HG02938 (cell line): ENCODE data around the gene GPR12.
"Not testable (repeated sequence)": the region's sequence is repeated elsewhere in the genome, so short reads cannot be mapped to it uniquely, and the experiment has no call there.

Experiments
- ATAC-seq: cut with Tn5 transposase; IDR thresholded peaks from one replicate; pipeline ENCODE4 v1.9.1; 2021; ENCODE audit warnings: mild to moderate bottlenecking, moderate library complexity; ENCODE audit not compliant: unreplicated experiment

The GPR12 gene

DNA sequence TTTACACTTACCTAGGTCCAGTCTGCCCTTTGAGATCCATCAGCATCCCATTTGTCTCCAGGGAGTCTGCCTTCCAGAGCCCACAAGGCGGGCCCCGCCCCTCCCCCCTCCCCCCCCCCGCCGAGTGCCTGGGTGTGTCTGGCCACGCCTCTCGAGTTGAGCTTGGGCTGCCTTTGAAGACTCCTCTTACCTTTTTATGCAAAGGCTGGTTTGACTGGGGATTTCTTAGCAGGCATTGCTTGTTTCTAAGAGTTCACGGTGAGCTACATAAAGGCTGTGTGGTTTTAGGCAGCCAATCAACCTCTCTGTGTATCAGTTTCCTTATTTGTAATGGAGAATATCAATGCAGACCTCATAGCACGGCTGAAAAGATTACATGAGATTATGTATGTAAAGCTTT is 11.3 kb downstream of the GPR12 start:
- ATAC-seq, result no peak

DNA sequence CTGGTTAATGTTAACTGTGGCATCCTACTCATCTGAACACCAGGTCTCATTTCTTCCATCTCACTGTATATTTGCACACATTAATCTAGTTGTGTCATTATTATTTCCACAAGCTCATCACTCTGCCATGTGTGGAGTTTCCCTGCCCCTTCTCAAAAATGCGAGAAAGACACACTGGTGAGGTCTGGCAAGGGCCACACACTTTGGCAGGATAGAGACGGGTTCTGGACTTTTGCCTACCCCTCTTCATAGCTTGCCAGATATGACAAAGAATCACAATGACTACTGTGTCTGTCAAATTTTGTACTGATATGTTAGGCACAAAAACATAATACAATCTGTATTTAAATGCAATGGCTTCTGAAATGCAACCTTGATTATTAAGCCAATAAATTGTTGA is 12.9 kb downstream of the GPR12 start:
- no peak for ATAC-seq

DNA sequence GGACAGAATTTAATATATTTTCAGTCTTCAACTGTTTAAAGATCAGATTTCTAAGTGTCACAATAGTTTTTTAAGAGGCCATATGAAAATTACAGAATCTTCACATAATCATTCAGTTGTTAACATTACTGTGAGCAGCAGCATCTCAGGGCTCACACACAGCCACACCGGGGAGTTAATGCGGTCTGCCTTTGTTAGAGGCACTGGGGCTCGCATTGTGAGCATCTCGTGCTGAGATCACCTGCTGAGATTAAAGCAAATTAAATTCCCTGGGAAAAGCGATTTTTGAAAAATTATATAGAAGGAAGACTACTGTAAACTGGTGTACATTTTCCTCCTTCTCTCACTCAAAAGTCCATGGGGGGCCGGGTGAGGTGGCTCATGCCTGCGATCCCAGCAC is 16.6 kb downstream of the GPR12 start:
- no peak for ATAC-seq

DNA sequence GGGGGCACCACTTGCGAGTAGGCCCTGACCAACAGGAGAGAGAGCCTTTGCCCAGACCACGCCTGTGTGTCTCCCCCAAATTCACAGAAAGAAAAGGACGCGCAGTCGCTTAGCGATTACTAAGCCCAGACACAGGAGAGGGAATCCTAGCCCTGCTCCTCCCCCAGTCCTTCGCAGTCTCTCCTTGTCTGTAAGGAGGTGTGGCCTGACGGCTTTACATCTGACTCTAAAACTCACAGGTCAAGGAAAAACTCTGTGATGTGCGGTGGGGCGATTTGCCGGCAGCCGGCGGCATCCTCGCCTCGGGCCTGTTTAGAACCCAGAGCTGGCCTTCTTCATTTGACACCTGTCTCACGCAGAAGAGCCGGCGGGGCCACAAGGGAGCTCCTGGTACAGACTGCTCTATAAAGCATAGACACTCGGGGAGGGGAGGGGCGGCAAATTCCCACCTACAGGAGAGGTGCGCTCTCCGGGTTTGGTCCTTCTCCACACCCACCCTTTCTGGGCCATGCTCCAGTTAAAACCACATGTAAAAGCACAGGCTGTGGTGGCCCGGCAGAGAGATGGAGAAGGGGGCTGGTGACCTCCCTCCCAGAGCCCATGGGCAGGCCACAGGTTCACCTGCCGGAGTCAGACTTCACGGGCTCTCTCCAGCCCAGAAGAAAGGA is 17.8 kb downstream of the GPR12 start:
- no peak for ATAC-seq

DNA sequence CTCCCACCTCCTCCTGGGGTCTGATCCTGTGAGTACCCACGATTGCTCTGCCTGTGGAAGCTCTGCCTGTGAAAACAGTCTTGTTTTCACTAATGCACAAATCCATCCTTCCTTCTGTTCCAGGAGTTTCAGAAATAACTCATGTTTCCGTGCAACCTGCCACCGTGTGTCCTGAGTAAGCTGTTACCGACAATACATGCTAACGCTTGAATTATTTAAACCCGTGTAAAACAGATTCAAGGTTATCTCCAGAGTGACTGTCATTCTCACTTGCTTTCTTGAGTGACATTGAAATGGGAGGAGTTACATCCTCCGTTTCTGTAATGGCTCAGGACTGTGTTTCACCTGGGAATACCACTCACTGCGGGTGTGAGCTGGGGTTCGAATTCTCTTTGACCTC is 24.9 kb downstream of the GPR12 start:
- ATAC-seq, result no peak

DNA sequence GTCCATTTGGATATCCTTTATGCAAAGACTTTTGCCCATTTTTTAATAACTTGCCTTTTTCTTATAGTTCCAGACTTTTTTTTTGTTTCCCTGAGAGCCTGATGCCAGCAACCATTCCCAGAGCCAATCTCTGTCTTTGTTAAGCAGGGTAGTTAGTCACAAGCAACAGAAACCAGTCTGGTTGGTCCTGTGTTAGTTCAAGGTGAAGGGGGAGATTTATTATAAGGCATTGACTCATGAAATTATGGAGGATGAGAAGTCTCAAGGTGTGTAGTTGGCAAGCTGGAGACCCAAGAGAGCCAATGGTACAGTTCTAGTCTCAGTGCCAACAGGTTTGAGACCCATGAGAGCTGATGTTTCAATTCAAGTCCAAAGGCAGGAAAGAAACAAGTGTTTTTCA is 33.0 kb downstream of the GPR12 start:
- no peak for ATAC-seq

DNA sequence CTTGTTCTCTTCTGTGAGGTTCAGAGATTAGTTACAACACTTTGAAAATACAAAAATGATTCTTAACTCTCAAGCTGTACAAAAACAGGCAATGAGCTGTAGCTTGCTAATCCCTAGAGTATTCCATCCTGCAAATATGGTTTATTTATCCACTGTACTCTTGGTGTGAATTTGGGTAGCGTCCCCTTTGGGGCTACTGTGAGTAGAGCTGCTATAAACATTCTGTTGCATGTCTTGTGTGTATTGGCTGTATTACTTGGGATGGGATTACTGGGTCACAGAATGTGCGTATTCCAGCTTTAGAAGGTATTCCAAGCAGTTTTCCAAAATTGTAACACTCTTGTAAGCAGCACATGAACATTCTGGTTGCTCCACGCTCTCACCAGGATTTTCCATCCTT is 33.5 kb downstream of the GPR12 start:
- ATAC-seq, result no peak

DNA sequence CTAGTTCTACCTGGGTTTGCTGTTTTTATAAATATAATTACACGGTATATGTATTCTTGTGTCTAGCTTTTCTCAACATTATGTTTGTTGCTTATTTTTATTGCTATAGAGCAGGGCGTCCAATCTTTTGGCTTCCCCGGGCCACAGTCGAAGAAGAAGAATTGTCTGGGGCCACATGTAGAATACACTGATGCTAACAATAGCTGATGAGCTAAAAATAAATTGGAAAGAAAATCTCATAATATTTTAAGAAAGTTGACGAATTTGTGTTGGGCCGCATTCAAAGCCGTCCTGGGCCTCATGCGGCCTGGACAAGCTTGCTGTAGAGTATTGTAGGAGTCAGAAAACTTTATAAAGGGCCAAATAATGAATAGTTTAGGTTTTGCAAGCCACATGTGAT is 33.9 kb downstream of the GPR12 start:
- ATAC-seq, result no peak

DNA sequence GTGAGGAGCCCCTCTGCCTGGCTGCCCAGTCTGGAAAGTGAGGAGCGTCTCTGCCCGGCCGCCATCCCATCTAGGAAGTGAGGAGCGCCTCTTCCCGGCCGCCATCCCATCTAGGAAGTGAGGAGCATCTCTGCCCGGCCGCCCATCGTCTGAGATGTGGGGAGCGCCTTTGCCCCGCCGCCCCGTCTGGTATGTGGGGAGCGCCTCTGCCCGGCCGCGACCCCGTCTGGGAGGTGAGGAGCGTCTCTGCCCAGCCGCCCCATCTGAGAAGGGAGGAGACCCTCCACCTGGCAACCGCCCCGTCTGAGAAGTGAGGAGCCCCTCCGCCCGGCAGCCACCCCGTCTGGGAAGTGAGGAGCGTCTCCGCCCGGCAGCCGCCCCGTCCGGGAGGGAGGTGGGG is 37.0 kb downstream of the GPR12 start:
- not testable (repeated sequence) for ATAC-seq

DNA sequence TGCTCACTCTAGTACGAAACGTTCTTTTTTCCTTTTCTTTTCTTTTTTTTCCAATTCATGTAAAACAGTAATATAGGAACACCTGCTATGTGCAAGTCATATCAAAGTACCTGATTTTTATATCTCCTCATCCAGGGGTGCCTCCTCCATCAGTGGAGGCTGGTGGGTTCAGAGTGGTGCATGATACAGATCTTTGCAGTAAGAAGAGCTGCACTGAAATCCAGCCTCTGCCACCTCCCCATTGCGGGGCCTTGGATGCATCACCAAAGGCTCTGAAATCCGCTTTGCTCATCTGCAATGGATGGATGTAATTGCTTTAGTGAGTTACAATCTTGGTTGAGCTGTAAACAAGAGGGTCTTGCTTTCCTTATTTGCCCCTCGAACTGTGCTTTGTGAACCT is 38.3 kb downstream of the GPR12 start:
- ATAC-seq, result no peak

DNA sequence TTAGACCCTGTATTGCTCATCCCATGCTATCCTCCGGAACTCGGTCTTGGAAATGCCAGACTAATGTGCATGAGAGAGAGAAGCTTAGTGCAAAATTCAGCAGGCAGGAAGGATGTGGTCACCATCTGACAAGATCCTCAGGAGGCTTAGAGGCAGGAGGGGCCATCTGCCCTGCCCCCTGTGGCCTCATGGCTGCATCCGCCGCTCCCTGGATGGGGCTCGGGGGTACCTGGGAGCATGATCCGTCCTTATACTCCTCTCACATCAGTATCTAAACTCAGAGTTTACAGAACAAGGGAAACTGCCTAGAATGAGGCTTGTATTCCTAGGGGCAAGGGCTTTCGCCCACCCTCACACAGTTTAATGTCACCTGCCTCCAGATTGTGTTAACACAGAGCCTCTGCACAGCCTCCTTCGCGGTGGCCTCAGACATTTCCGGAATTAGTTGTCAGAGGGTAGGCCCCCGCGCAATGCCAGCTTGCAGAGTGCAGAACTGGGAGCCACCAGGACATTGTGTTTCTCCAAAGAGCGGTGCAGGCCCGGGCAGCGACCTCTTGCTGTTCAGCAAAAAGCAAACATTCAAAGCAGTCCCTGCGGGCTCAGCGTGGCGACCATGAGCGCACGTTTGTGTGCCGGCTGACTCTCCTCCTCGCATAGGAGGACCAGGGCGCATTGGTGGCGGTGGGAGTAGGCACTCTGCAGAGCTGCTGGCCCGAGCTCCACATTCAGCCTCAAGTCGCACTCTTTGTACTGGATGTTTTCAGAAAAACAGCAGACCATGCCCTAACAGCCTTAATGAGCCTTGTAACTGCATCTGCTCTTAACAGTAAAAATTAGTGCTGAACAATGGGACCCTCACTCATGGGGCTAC is 39.1 kb downstream of the GPR12 start:
- no peak for ATAC-seq

DNA sequence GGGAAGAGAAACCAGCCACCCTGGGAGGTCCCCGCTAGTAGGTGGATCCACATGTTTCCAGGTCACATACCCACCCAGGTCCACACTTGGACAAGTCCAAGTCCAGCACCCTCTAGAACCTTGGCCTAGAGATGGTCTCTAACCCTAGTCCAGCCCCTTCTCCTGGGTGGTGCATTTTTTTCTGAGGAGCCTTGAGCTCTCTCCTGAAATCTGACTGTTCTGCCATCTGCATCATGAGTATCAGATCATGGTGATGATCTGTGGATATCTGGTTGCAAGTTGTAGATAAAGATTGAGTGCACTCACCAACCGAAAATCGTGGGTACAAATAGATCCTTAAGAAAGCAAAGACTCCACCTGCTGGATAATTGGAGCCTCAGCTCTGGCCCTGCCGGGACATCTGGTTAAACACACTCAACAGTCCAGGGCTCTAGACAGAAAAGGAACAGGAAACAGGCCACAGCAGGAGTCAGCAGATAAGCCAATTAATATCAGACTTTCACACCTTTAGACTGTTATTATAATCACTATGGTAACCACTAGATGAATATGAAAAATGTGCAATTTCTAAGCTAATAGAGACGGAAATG is 41.1 kb downstream of the GPR12 start:
- no peak for ATAC-seq

DNA sequence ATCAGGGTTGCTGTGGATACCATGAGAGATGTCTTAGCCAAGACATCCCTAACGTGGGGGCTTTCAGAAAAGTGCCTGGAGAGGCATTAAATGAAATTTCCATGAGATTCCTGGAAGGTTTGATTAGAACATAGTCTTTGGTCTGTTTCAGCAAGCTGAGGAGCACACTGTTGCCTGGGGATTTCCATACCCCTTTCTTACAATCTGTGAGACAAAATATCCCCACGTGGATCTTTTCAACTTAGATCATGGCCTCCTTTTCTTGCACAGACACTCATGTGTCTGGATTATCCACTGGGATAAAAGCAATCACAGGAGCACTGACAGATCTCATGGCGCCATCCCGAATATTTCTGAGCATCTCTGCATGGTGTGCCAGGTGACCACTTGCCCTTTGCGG is 41.7 kb downstream of the GPR12 start:
- ATAC-seq, result no peak

DNA sequence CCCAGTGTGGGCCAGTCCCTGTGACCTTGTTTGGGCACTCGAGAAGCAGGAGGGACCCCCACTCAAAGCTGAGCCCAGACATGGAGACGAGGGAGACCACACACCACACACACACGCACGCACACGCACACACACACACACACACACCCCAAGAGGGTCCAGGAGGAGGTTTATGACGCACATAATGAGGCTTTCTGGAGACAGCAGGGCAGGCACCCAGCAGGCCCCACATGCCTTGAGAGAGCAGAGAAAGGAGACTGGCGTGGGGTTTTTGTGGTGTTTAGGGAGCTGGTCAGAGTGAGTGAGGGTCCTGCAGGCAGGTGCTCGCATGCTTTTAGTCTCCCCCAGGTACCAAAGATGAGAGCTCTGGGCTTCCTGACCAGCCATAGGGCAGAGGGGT is 42.4 kb downstream of the GPR12 start:
- no peak for ATAC-seq

DNA sequence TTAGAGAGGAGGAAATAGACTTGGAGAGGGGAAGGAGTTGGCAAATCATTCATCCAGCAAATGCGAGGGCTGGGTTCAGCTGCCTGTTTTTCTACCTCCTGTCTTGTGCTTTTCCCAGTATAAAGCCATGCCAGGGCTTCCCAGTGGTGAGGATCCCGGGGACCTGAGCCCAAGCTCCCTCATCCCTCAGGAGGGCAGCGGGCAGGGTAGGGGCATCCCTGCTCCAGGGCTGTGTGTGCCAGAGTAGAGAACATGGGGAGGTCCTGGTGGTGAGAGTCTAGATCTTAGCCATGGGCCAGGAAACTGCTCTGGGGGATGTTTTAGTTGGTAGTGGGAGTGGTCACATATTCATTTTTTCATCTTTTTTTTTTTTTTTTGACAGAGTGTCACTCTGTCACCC is 43.6 kb downstream of the GPR12 start:
- ATAC-seq, result no peak

DNA sequence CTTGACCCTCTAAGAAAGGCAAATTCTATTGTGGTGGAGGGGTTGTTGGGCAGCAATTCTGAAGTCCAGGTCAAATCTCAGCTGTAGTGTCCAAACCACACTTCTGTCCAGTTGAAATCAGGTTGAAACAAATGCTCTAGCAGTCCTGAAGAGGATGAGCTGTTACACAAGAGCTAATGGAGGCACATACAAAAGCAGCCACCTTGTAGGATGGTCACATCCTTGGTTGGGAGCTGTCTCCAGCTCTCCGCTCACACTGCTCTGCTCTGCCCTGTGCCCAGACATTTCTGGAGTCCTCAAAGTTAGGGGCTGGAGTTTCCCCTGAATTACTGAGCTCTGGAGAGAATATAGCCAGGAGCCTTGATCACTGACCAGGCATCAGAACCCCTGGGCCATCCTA is 47.2 kb downstream of the GPR12 start:
- no peak for ATAC-seq

DNA sequence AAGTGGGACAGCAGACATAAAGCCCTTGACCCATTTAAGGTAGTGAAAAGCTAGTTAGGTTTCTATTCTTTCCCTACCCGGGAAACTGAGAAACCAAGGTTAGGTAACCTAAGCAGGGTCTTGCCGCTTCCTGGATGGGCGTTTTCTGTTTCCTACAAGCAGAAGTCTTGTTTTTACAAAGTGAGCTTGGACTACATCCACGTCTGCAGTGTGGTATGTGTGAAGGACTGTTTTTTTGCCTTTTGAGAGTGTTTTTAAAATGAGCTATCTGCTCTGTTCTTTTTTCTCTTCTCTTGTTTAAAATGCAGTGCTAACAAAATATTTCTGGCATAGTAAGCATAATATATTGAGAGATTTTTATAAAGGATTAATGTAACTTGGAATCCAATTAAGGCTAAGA is 49.4 kb downstream of the GPR12 start:
- ATAC-seq, result no peak

DNA sequence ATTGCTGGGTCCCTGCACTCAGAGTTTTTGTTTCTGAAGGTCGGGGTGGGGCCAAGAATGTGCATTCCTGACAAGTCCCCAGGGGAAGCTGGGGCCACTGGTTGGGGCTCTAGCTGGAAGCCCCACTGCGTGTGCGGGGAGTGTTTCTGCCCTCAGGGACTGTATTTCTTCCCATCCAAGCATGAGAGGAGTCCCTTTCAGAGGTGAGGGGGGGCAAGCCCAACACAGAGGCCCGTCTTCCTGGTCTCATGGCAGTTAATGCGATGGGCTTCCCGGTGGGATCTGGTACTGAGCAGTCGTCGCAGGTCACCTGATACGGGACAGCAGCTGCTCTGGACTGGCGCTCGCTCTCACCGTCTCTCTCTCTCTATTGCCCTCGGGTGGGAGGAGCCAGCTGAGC is 50.4 kb downstream of the GPR12 start:
- ATAC-seq, result no peak

DNA sequence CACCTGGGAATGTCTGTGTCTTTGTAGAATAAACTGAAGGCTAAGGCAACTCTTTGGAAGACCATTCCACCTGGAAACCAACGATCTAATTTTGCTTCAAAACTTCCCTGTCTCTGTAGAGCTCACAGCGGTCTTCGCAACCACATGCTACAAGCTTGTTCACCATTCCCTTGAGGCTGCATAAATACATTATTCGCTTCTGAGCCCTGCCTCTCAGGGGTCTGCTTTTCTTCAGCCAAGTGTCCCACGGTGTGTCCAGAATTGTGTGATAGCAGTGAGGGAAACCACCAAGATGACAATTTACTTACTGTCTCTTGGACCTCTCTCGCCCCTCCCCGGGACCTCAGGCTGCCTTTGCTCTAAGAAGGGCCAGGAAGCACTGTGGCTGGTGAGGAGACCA is 51.1 kb downstream of the GPR12 start:
- ATAC-seq, result no peak

DNA sequence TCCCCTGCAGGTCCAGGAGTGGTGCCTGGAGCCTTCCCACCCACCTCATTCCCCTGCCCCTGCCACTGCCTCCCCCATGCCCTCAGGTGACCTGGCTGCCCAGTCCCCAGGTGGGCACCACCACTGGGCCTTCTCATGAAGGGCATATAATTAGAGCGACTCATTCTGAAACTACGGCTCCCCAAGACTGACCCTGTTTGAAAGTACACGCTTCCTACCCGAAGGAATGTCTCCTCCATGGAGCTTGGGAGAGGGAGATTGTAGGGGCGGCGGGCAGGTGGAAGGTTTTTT is 52.6 kb downstream of the GPR12 start:
- ATAC-seq, result no peak

DNA sequence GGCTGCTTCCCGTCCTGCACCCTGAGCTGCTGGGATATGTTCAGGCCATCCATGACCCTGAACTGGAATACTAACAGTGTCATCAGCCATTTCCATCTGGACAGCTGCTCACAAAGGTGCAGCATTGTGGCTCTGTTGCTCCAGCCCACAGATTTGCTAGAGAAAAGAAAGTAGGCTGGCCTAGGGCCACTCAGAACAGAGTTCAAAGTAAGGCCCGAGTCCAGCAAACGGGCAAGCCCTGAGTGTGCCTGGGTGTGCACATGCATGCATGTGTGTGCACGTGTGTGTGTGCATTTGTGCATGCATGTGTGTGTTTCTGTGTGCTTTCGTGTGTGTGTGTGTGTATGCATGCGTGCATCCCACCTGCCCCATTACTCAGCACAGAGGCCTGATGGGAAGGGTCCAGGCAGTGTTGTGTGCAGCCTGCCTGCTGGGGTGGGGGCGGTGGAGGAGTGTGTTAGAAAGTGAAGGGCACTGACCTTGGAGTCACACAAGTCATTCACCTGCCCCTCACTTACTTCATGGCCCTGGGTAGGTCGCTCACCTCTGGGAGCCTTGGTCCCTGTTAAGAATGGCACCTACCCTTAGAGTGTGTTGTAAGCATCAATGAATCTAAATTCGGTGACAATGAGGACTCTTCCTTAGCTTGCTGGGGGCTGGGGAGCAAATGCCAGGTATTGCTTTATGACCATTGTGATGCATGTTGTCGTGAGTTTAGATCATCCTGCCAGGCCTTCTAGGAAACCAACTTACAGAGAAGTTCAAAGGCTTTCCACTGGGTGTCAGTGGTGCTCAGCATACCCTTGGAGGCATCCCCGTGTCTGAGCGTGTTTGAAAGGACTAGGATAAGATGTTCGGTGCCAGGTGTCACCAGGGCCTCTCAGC is 53.2 kb downstream of the GPR12 start:
- ATAC-seq, result no peak
